HG02571 (cell line): ENCODE results near the gene MAN2A2.

ENCODE experiments used
- ATAC-seq: cut with Tn5 transposase; IDR thresholded peaks from one replicate; pipeline ENCODE4 v1.9.1; 2021; ENCODE audit warnings: mild to moderate bottlenecking, moderate library complexity; ENCODE audit not compliant: unreplicated experiment

The MAN2A2 gene

DNA sequence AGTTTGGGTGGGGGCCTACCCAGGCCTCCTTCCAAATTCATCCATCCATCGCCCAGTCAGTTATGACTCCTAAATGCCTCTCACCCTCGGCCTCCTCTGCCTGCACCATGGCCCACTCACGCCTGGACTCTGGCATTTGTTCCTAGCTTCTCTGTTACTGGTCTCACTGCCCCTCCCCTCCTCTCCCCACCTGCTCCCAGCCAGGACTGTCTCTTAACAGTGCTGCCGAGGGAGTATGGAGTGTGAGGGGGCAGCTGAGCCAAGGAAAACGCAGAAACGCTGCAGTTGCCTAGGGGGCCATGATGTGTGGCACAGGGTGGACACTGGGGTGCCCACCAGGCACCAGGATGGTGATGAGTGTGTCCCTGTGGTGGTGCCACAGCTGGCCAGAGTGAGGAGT lies 54.7 kb downstream of the MAN2A2 start:
- ATAC-seq, result no peak

DNA sequence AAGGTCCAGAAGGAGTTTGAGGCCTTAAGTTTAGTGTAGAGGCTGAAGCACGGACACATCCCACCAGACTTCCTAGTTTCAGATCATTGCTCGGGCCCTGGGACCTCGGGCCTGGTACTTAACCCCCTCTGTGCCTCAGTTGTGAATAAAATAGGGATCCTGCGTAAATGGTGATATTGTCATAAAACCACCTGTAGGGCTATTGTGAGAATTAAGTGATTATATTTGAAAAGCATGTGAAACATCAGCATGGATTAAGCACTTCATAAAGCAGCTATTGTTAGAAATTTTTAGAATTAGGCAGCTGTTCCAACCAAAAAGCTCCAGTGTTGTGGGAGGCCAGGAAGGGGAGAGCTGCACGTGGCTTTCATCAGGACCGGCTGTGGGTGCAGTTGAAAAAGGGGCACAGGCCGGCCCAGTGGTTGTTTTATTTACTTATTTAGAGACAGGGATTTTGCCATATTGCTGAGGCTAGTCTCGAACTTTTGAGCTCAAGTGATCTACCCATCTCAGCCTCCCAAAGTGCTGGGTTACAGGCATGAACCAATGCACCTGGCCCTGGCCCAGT lies 56.0 kb downstream of the MAN2A2 start:
- no peak for ATAC-seq

DNA sequence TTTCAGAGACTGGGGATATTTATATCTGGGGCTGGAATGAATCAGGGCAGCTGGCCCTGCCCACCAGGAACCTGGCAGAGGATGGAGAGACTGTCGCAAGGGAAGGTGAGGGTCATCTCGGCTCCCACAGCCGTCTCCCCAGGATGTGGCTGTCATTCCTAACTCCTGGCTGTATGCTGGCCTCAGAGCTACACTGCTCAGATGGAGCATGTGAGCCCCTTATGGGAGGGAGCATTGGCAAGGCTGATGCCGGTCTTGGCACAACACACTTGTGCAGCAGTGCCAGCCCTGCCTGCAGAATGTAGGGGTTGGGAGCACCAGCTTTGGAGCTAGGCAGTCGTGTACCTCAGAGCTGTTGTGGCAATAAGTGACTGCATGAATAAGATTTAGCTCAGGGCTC lies 56.8 kb downstream of the MAN2A2 start:
- ATAC-seq, result no peak

- ATAC-seq, result no peak
Measured at GRCh38 chr15:90960298-90961091, 57.4 kb downstream of the MAN2A2 start.

DNA sequence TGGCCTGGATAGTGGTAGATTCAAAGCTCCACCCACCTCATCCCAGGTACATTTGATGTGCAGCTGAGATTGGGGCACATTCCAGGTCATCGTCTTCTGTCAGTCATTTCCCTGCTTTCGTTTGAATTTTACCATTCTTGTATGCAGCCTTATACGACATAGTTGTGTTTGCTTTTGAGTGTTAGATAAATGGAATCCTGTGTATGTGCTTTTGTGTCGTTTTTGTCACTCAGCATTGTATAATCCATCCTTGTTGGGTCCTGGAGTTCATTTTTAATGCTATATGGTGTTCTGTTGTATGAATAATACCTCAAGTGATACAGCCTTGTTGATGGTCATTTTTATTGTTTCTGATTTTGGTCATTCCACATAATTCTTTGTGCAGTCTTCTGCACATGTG lies 58.9 kb downstream of the MAN2A2 start:
- ATAC-seq, result no peak

DNA sequence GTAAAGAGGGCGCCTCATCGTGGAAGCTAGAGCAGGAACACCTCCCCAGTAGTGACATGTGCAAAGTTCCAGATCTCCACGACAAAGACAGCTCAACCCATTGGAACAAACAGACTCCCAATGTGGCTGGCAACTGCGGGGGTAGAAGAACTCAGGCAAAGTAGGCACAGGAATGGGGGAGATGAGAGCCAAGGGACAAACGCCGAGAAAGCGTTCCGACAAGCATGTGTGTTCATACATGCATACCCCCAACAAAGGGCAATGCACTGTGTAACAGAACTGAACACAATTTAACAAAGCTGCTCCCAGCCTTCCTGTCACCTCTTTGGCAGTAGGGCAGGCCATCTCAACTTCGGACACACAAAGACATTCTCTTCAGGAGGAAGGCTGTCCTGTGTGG lies 63.2 kb downstream of the MAN2A2 start:
- no peak for ATAC-seq

DNA sequence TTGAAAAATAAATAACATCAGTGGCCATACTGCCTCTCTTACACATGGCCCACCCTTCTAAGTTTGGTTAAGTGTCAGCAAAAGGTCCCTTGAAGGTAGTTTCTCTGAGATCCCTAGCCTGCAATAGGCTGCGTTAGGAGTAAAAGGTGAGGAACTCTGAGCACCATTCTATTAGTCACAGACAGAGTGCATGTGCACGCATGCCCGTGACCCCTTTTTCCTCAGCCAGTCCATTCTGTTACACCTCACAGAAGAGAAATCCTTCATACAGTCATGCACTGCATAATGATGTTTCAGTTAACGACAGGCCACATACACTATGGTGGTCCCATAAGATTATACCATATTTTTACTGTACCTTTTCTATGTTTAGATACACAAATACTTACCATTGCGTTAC lies 64.1 kb downstream of the MAN2A2 start:
- ATAC-seq, result no peak

DNA sequence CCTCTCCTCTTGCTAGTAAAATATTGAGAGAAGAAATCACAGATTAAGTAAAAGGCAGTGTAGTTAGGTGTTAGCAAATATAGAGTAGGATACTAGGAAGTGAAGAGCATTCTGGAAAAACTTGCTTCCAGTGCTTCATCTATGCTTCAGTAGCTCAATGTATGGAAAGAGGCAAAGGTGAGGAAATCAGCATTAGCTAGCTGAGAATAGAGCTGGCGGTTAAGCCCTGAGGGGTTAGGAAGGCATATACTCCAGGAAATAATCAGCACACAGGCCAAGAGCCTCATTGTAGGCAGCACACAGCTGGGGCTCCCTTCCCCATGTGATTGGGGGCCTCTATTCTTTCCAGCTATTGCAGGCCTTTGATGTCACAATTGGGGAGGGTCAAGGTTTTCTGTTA lies 65.3 kb downstream of the MAN2A2 start:
- ATAC-seq, result no peak

- no peak for ATAC-seq
Measured at GRCh38 chr15:90970274-90970673, 67.2 kb downstream of the MAN2A2 start.

GRCh38 chr15:90972133-90972532 lies 69.0 kb downstream of the MAN2A2 start:
- ATAC-seq, result no peak
